Measurements from ENCODE around the gene CARD8. TPM values are rescaled to one million over a fixed set of nuclear protein-coding genes. Genes with fewer than 3 reads are reported as not detected.

CARD8 gene
- total RNA-seq, 2 experiments from 2014 or later = 71.1 to 73.1 TPM

- no peak for ATAC-seq (ENCODE audit: poor library complexity)
Observed at GRCh38 chr19:48170817-48171347, 84.8 kb downstream of the CARD8 start.

GRCh38 chr19:48169939-48170803 is 85.5 kb downstream of the CARD8 start, which contains the start of the genes LIG1 and ZSWIM9:
Gene LIG1, minus strand, starts transcription at chr19:48170344. Its CDS starts 4,778 bp downstream, at chr19:48165566.
Gene ZSWIM9, plus strand, starts transcription at chr19:48170680. Its CDS starts 1,123 bp downstream, at chr19:48171803.
- H3K4me3 Mint-ChIP-seq = peak within 1 kb of the TSS; percentile 97
- H3K4me3 ChIP-seq (ENCODE audit: low read length) = peak within 1 kb of the TSS; percentile 88
- POLR2A ChIA-PET = interaction anchor here (0.7 to 4.2 kb wide), 6 partner anchors 34 to 164 kb away, joined by 3 to 28 read pairs (median 4); partner anchors contain the start of gene CARD8

More at GRCh38 chr19:48170817-48171347, 84.8 kb downstream of the CARD8 start:
- Histone ChIP-seq H3K27ac (ENCODE audit: low read depth in 1 of 2, low read length in 2 of 2) (peak overlapping the region in 1 of 2 donors; percentile 92), H3K4me1 (ENCODE audit: insufficient read depth, low read length) (peaks cover 16% of the 10 kb centered on the region), H3K4me3 (ENCODE audit: low read length) (peak overlapping the region; percentile 88), H3K9me3 (ENCODE audit: control insufficient read depth in 1 of 2, insufficient read depth in 1 of 2, low read length in 2 of 2) (no peaks in the 10 kb centered on the region), H3K36me3 (ENCODE audit: insufficient read depth, low read length) (peaks cover 14% of the 10 kb centered on the region), H3K27me3 (ENCODE audit: control insufficient read depth in 1 of 2, insufficient read depth in 2 of 2, low read length in 2 of 2) (no peaks in the 10 kb centered on the region)
- Mint-ChIP-seq H3K36me3 (ENCODE audit: low read depth) (peaks cover 50% of the 10 kb centered on the region), H3K9me3 (no peaks in the 10 kb centered on the region), H3K4me1 (ENCODE audit: low read depth) (peaks cover 43% of the 10 kb centered on the region), H3K27me3 (no peaks in the 10 kb centered on the region), H3K27ac (peak overlapping the region; percentile 98), H3K4me3 (peak overlapping the region; percentile 97)
- intact Hi-C loops (cut with DNase I, micrococcal nuclease) = loop anchor here (1.0 to 10.0 kb wide), 4 partner anchors 32 to 192 kb away; partner anchors contain the start of genes CARD8 (in 1 of the 2) and TMEM143 (in 1 of the 2)
- peak in 1 of 14 experiments; percentile 5 for DNase-seq
- ChIA-PET CTCF (interaction anchor here (3.2 kb wide), 1 partner anchor 89 kb away, joined by 11 read pairs; no protein-coding TSS in a partner anchor), POLR2A (interaction anchor here (3.1 to 4.2 kb wide), 2 partner anchors 33 to 85 kb away, joined by 16 to 28 read pairs; partner anchors contain the start of gene CARD8)
- TF ChIP-seq CTCF (IDR thresholded peaks at IDR 0.05) = no peak

More at GRCh38 chr19:48169939-48170803, 85.5 kb downstream of the CARD8 start, which contains the start of the genes LIG1 and ZSWIM9:
- Mint-ChIP-seq H3K36me3 (ENCODE audit: low read depth) (peaks cover 50% of the 10 kb centered on the region), H3K4me1 (ENCODE audit: low read depth) (peaks cover 39% of the 10 kb centered on the region), H3K9me3 (no peaks in the 10 kb centered on the region), H3K27ac (peak within 1 kb of the TSS; percentile 98), H3K27me3 (no peaks in the 10 kb centered on the region)
- intact Hi-C loops (cut with DNase I, micrococcal nuclease) = loop anchor here (1.0 to 10.0 kb wide), 6 partner anchors 32 to 193 kb away; partner anchors contain the start of genes CARD8 (in 1 of the 2) and TMEM143 (in 1 of the 2)
- ATAC-seq (ENCODE audit: poor library complexity) (peak; percentile 81), DNase-seq (peak; percentile 82 to 96 (median 88))
- CTCF ChIA-PET = interaction anchor here (0.6 to 3.2 kb wide), 2 partner anchors 85 to 90 kb away, joined by 3 to 11 read pairs; partner anchors contain the start of gene CARD8
- Histone ChIP-seq H3K4me1 (ENCODE audit: insufficient read depth, low read length) (peaks cover 16% of the 10 kb centered on the region), H3K36me3 (ENCODE audit: insufficient read depth, low read length) (peaks cover 15% of the 10 kb centered on the region), H3K9me3 (ENCODE audit: control insufficient read depth in 1 of 2, insufficient read depth in 1 of 2, low read length in 2 of 2) (no peaks in the 10 kb centered on the region), H3K27ac (ENCODE audit: low read depth in 1 of 2, low read length in 2 of 2) (peak within 1 kb of the TSS; percentile 91 to 92), H3K27me3 (ENCODE audit: control insufficient read depth in 1 of 2, insufficient read depth in 2 of 2, low read length in 2 of 2) (no peaks in the 10 kb centered on the region)
- TF ChIP-seq CTCF (IDR thresholded peaks at IDR 0.05) = no peak
